NCI-H146 (cell line): Measurements from ENCODE around the gene THAP2.

ENCODE experiments used
- DNase-seq: peaks from one replicate; lab custom pipeline; 2025; lab: John Stamatoyannopoulos, UW

The THAP2 gene

GRCh38 chr12:71703206-71703605 is 39.1 kb downstream of the THAP2 start:
- no peak for DNase-seq

- no peak for DNase-seq
These were observed 40.8 kb downstream of the THAP2 start for GRCh38 chr12:71704920-71705319.

- DNase-seq: no peak
These were observed 44.6 kb downstream of the THAP2 start for GRCh38 chr12:71708658-71709057.

GRCh38 chr12:71710276-71711125 is 46.4 kb downstream of the THAP2 start:
- no peak for DNase-seq

- no peak for DNase-seq
These were observed 54.5 kb downstream of the THAP2 start for GRCh38 chr12:71718611-71719010.

- no peak for DNase-seq
These were observed 55.7 kb downstream of the THAP2 start for GRCh38 chr12:71719647-71720370.

- no peak for DNase-seq
These were observed 57.8 kb downstream of the THAP2 start for GRCh38 chr12:71721783-71722505.

GRCh38 chr12:71725011-71725410 is 60.9 kb downstream of the THAP2 start:
- DNase-seq: no peak

GRCh38 chr12:71726548-71726947 is 62.4 kb downstream of the THAP2 start:
- no peak for DNase-seq

GRCh38 chr12:71727958-71728357 is 63.9 kb downstream of the THAP2 start:
- DNase-seq: no peak
